HFF-Myc (cell line): ENCODE measurements around the gene CAB39L.

Experiments
- DNase-seq: peaks from one replicate; pipeline ENCODE4 v3.0.0-alpha.2; 2011; ENCODE audit warnings: low read depth; ENCODE audit errors: extremely low read depth
- H3K4me3 ChIP-seq: replicated peaks from 2 replicates; pipeline ENCODE4 v1.5.1; 2011; ENCODE audit warnings: low read depth, mild to moderate bottlenecking, control low read depth, low read length
- CTCF ChIP-seq: IDR thresholded peaks from 2 replicates; pipeline ENCODE4 v1.5.1; 2012; ENCODE audit warnings: mild to moderate bottlenecking, low read depth, low read length, control low read depth; ENCODE audit errors: missing control alignments

The CAB39L gene

DNA sequence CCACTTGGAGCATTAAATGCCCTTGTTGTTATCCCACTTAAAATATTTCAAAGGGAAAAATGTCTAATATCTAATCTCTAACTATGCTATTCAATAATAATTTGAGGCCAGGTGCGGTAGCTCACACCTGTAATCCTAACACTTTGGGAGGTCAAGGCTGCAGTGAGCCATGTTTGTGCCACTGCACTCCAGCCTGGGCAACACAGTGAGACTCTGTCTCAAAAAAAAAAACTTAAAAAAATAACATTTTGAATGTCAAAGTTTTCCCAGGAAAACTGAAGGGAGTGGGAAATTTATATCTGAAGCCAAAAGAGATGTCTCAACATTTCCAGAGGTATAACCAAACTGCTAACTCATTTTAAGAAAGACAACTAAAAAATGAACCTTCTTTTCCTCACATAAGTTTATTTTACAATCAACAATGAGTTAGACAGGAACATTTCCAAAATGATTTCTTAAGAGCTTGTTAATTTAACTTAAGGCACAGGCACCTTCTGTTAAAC is 47.9 kb downstream of the CAB39L start:
- DNase-seq = no peak
- no peak overlapping the region for H3K4me3 ChIP-seq
- no peak for TF ChIP-seq CTCF

DNA sequence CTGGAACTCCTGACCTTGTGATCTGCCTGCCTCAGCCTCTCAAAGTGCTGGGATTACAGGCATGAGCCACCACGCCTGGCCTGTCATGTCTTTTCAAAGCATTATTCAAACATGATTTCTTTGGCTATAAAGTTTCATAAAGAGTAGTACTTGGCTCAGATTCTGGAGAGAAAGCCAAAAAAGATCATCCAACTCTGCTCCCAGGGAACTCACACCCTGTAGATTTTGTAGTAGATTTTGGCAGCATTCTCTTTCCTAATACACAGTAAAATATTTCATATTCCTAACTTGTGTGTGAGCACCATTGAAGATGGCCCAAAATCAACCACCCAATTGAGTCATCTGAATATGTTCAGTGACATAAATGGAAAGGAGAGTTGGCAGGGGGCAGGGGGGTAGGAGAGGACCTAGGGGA is 48.4 kb downstream of the CAB39L start:
- no peak overlapping the region for H3K4me3 ChIP-seq
- no peak for TF ChIP-seq CTCF
- no peak for DNase-seq

DNA sequence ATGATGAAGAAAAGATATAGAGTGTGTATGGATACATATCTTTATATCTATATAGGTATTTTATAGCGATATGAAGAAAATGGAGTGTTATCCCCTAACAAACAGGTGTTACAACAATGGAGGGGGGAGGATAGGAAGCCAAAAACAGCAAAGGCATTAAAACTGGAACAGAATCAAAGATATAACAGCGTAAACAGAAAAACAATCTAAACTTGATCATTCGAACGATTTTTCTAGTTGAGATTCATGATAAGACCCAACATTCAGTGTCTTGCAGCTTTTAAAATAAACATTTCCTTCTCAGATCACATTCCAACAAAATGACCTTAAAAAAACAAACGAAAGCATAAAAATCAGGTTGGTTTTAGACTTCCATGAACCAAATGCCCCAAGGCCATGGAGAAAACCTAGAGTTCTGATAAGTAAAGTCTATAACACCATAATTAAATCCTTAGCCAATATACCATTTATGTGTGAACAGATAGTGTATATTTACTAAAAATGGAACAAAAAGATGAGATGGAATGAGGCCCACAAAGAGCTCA is 55.7 kb downstream of the CAB39L start:
- DNase-seq = no peak
- H3K4me3 ChIP-seq = no peak overlapping the region
- TF ChIP-seq CTCF = no peak

DNA sequence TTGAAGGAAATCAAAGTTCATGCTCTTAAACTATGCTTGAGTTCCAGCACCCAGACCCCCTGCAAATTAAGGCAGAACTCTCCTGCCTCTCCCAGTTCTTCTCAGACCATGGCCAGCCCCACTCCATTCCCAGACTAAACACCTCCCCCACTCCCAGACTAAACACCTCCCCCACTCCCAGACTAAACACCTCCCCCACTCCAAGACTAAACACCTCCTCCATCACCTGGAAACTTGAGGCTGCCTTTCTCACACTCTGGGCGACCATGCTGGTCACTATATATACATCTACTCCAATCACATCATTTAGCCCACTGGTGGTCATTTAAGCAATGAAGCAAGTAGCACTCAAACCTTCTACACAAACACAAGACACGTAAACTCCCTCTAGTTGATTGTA is 57.2 kb downstream of the CAB39L start:
- no peak overlapping the region for H3K4me3 ChIP-seq
- no peak for TF ChIP-seq CTCF
- no peak for DNase-seq

DNA sequence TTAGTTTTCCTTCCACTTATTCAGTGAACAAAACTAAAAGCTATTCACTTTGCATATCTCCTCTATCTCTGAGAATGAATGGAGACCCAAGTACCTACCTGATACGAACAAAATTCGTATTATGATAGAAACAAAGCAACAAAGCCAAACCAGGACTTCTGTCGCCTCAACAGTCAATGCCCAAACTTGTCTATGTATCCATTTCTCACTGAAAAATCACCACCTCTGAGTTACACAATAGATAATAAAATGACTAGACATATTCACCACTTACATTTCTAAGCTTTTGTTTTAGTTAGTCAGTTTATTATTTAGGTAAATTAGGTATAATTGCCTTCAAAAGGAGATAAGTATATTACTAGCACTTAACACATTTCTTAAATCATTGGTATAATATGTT is 67.7 kb downstream of the CAB39L start:
- TF ChIP-seq CTCF = no peak
- H3K4me3 ChIP-seq = no peak overlapping the region
- no peak for DNase-seq

DNA sequence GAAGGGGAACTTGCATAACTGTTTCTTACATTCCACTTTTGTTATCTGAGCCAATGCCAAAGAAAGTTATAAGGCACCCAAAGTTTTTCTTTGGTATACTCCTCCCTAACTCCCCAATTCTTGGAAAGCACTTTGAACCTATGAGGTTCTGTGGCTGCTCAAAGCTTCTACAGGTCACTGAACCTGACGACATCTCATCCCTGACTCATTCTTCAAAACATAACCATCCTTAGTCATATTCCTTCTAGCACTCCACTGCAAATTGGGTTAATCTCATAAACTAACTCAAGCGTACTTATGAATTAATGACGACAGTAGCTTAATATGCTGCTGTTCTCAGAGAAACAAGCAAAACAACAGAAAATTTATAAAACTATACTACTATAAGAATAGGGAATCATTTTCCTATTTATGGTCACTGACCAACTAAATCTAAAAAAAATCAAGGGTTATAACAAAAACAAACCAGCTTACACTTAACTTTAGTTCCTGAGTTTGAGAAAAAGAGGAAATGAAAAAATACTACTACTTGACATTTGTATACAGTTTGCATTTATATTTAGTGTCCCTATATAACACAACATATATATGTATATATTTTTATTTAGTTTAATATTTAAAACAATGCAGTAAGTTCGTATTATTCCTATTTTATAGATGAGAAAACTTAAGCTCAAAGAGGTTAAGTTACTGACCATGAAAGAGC is 69.1 kb downstream of the CAB39L start:
- H3K4me3 ChIP-seq = no peak overlapping the region
- DNase-seq = no peak

More for the DNA sequence above, 69.1 kb downstream of the CAB39L start:
- TF ChIP-seq CTCF = no peak
